ENCODE results near the gene PPM1N. TPM values are rescaled to one million over a fixed set of nuclear protein-coding genes. Genes with fewer than 3 reads are reported as not detected.

The PPM1N gene
- total RNA-seq (1 to 10 TPM in 3 of 7 donors, under 1 TPM in 3, not detected in 1; 0.40 to 1.7 (median 1.0) TPM), polyA plus RNA-seq (under 1 TPM; 0.21 to 0.93 TPM)
- long read RNA-seq, donor 1 = 0 reads
- long read RNA-seq, donor 2, partial matches to known transcripts = 0 of 2 reads
- long read RNA-seq, donor 2, other reads (novel, unspliced or antisense) = 0 of 2 reads
- long read RNA-seq, donor 3, partial matches to known transcripts = 0 of 1 reads
- long read RNA-seq, donor 3, other reads (novel, unspliced or antisense) = 1 of 1 reads

DNA sequence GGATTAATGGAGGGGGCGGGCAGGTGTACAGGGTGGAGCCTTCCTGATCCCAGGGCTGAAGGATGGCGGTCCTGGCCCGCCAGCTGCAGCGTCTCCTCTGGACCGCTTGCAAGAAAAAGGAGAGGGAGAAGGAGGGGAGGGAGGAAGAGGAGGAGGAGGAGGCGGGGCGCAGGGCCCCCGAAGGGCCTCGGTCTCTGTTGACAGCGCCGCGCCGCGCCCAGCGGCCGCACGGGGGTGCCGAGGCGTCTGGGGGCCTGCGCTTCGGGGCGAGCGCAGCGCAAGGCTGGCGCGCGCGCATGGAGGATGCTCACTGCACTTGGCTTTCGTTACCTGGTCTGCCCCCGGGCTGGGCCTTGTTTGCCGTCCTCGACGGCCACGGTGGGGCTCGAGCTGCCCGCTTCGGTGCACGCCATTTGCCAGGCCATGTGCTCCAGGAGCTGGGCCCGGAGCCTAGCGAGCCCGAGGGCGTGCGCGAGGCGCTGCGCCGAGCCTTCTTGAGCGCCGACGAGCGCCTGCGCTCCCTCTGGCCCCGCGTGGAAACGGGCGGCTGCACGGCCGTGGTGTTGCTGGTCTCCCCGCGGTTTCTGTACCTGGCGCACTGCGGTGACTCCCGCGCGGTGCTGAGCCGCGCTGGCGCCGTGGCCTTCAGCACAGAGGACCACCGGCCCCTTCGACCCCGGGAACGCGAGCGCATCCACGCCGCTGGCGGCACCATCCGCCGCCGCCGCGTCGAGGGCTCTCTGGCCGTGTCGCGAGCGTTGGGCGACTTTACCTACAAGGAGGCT lies at the start of gene PPM1N:
Gene PPM1N (plus strand): TSS at position 33 of the 785 bp plus-strand sequence. CDS start 30 bp downstream, at position 63.
- Histone ChIP-seq H3K27ac (no peak within 1 kb of the TSS), H3K4me3 (peak within 1 kb of the TSS; percentile 10), H3K4me1 (ENCODE audit: insufficient read depth) (peaks cover 7% of the 10 kb centered on the region), H3K36me3 (no peaks in the 10 kb centered on the region), H3K9me3 (no peaks in the 10 kb centered on the region), H3K27me3 (peaks cover 3% of the 10 kb centered on the region)
- TF ChIP-seq POLR2A (IDR thresholded peaks at IDR 0.05) = no peak
- TF ChIP-seq EP300 (IDR thresholded peaks at IDR 0.05) = no peak
- no peak for TF ChIP-seq CTCF (IDR thresholded peaks at IDR 0.05)
- peak in 1 of 5 donors; percentile 24 for DNase-seq
- intact Hi-C loops (cut with DNase I) = no loop called here
- WGBS, 3 donors = 0 to 1% (median 1%) methylated on average over 57 to 89 of the region's 89 CpGs

DNA sequence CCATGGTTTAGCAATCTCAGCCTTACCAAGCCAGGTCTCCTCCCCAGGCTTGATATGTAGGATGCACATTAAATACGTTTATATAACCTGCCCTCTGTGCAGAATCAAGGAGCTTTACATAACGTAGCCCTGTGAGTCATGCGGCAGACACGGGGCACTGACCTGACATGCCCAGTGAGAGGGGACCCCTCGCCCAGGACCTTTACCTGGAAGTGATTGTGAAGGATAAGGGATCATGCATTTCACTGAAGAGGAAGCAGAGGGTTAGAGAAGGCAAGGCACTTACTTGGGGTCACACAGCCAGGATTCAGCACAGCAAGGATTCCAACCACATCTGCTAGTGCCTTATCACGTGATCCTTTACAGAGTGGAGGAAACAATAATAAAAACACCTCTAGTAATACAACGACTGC lies 49.4 kb upstream of the PPM1N start:
- intact Hi-C loops (cut with DNase I) = no loop called here
- Histone ChIP-seq H3K9me3 (no peaks in the 10 kb centered on the region), H3K36me3 (no peaks in the 10 kb centered on the region), H3K4me1 (ENCODE audit: insufficient read depth) (peaks cover 13% of the 10 kb centered on the region), H3K4me3 (no peak overlapping the region), H3K27ac (no peak overlapping the region), H3K27me3 (no peaks in the 10 kb centered on the region)
- WGBS, 3 donors = 56 to 69% (median 63%) methylated on average over 7 of the region's 7 CpGs
- no peak for DNase-seq
- TF ChIP-seq CTCF (IDR thresholded peaks at IDR 0.05) = no peak
- no peak for TF ChIP-seq EP300 (IDR thresholded peaks at IDR 0.05)
- no peak for TF ChIP-seq POLR2A (IDR thresholded peaks at IDR 0.05)

GRCh38 chr19:45450012-45450333 lies 48.3 kb upstream of the PPM1N start:
- 28 to 37% (median 30%) methylated on average over 5 of the region's 5 CpGs for WGBS, 3 donors
- Histone ChIP-seq H3K27ac (no peak overlapping the region), H3K4me3 (peak overlapping the region; percentile 71), H3K4me1 (ENCODE audit: insufficient read depth) (peaks cover 8% of the 10 kb centered on the region), H3K36me3 (no peaks in the 10 kb centered on the region), H3K27me3 (no peaks in the 10 kb centered on the region), H3K9me3 (no peaks in the 10 kb centered on the region)
- TF ChIP-seq EP300 (IDR thresholded peaks at IDR 0.05) (no peak), CTCF (IDR thresholded peaks at IDR 0.05) (no peak), POLR2A (IDR thresholded peaks at IDR 0.05) (no peak)
- intact Hi-C loops (cut with DNase I) = no loop called here
- no peak for DNase-seq

- peaks cover 15% of the 10 kb centered on the region for H3K4me1 ChIP-seq (ENCODE audit: insufficient read depth)
- H3K27ac ChIP-seq = peak overlapping the region; percentile 52 to 57
- H3K4me3 ChIP-seq = peak overlapping the region; percentile 71
- DNase-seq = peak in 3 of 5 donors; percentile 45 to 74 (median 65)
- no peaks in the 10 kb centered on the region for H3K9me3 ChIP-seq
- no peaks in the 10 kb centered on the region for H3K27me3 ChIP-seq
- intact Hi-C loops (cut with DNase I) = no loop called here
- H3K36me3 ChIP-seq = no peaks in the 10 kb centered on the region
- WGBS, 3 donors = 2 to 3% (median 2%) methylated on average over 28 of the region's 28 CpGs
- TF ChIP-seq POLR2A (IDR thresholded peaks at IDR 0.05) (no peak), CTCF (IDR thresholded peaks at IDR 0.05) (no peak), EP300 (IDR thresholded peaks at IDR 0.05) (no peak)
Measured at GRCh38 chr19:45451131-45451849, 47.0 kb upstream of the PPM1N start.

Measured in ovary (tissue), 10 donors.